AG10803 (cell line): ENCODE data around the gene ILDR2.

Experiments used
- DNase-seq: peaks from one replicate; pipeline ENCODE4 v3.0.0; 2010; ENCODE audit warnings: low read depth
- H3K4me3 ChIP-seq: 2 replicates; pipeline ENCODE4 v1.5.1; 2011; ENCODE audit warnings: mild to moderate bottlenecking, low read length, control low read depth
- CTCF ChIP-seq: conservative IDR thresholded peaks from 2 replicates; pipeline ENCODE4 v1.5.1; 2011; ENCODE audit warnings: mild to moderate bottlenecking, low read length, control low read depth, inconsistent platforms

ILDR2 gene

GRCh38 chr1:166975361-166976129, at the start of gene ILDR2:
ILDR2 (minus strand) TSS chr1:166975540; CDS start chr1:166975268, 272 bp downstream.
- TF ChIP-seq CTCF = no peak
- DNase-seq = peak; percentile 12
- H3K4me3 ChIP-seq = peak within 1 kb of the TSS; percentile 57

GRCh38 chr1:167022384-167022783, 47.0 kb upstream of the ILDR2 start:
- DNase-seq = no peak
- no peak for TF ChIP-seq CTCF
- H3K4me3 ChIP-seq = no peak overlapping the region

- H3K4me3 ChIP-seq = no peak overlapping the region
- DNase-seq = no peak
Observed at GRCh38 chr1:167016100-167016750, 40.9 kb upstream of the ILDR2 start.

GRCh38 chr1:167013108-167013929, 38.0 kb upstream of the ILDR2 start:
- no peak overlapping the region for H3K4me3 ChIP-seq
- no peak for DNase-seq
- TF ChIP-seq CTCF = no peak

More at GRCh38 chr1:167016100-167016750, 40.9 kb upstream of the ILDR2 start:
- no peak for TF ChIP-seq CTCF

GRCh38 chr1:167012570-167012969, 37.2 kb upstream of the ILDR2 start:
- DNase-seq = no peak
- H3K4me3 ChIP-seq = no peak overlapping the region
- TF ChIP-seq CTCF = no peak

GRCh38 chr1:167011560-167012191, 36.3 kb upstream of the ILDR2 start:
- TF ChIP-seq CTCF = no peak
- H3K4me3 ChIP-seq = no peak overlapping the region
- no peak for DNase-seq
